GM21515 (cell line): ENCODE results near the gene ARPC2.

Source experiments
- ATAC-seq: cut with Tn5 transposase; IDR thresholded peaks from one replicate; pipeline ENCODE4 v1.9.1; 2021; ENCODE audit not compliant: unreplicated experiment

Gene ARPC2

GRCh38 chr2:218289639-218290315, 72.8 kb downstream of the ARPC2 start:
- no peak for ATAC-seq

DNA sequence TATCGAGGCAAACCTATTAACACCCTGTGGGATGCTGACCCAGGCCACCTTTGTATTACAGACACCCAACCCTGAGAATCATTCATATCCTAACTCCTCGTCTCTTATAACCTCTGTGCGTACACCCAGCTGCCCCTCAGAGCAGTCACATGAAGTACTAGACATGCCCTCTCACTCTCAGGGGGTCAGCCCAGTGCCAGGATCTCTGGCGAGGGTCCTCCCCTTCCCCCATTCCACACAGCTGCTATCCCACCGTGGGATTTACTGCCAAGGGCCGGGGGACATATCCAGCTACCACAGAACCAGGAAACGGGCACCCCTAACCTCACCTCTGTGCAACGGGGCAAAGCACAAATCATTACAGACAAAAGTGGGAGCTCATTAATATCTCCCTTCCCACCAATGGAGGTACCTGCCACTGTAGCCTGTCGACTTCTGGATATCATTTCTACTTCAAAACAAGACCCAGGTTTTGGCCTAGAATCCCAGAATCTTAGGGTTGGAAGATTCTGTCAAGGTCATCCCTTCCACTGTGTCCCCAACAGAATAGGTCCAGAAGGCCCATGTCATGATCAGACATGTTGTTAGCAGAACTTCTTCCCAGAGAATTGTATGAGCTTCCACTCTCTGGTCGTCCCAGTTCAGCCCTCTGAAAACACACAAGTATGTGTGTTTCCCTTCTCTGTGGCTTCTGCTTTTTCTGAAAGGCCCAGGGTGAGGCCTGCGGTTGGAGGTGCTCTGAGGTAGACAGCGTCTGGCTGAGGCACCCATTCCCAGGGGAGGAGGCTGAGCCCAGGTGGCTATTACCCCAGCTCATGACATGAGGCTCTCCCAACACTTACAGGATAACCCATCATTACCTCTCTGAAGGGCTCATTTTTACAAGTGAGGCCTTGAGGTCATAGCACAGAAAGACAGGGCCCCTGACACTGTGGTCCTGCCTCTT, 73.6 kb downstream of the ARPC2 start:
- peak; percentile 60 for ATAC-seq

DNA sequence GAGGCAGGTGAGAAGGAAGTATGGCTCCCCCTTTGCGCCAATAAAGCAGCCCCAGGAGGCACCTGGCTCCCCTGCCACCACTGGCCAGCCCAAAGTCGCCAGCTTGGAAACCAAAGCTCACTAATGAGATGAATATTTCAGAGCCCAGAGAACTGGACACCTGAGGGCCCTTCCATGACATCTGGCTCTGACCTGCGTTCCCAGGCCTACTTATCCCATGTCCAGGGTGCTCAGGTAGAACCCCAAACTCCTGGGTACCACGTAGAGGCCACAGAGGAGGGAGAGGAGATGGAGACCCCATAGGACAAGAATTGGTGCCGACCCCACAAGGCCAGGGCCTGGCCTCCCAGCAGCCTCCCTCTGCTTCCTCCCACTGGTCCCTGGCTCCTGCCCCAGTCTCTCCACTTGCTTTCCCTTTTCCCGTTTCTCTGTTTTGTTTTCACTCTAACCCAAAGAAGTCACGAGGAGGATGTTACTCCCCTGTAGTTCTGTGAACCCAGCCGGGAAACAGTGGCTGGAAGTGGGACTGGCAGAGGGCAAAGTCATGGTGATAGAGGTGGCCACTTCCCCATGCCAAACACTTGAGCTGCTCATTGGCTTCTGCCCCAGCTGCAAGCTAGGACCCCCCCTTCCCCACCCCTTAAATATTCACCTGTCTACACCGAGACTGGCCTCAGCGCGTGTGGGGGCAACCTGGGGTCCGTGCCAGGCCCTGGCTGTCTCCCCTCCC, 74.5 kb downstream of the ARPC2 start:
- ATAC-seq, result no peak

GRCh38 chr2:218292048-218293014, 75.3 kb downstream of the ARPC2 start, which contains the start of gene TMBIM1:
TMBIM1 (minus strand) TSS chr2:218292503; CDS start chr2:218282141, 10,362 bp downstream.
- ATAC-seq, result peak; percentile 60

GRCh38 chr2:218293715-218294429, 76.9 kb downstream of the ARPC2 start:
- ATAC-seq, result no peak

- no peak for ATAC-seq
Measured at GRCh38 chr2:218294430-218295022, 77.5 kb downstream of the ARPC2 start.

- ATAC-seq, result no peak
Measured at GRCh38 chr2:218295029-218295428, 78.0 kb downstream of the ARPC2 start.

- ATAC-seq, result no peak
Measured at GRCh38 chr2:218296200-218296599, 79.2 kb downstream of the ARPC2 start.

- ATAC-seq, result no peak
Measured at GRCh38 chr2:218296847-218297246, 79.9 kb downstream of the ARPC2 start.

DNA sequence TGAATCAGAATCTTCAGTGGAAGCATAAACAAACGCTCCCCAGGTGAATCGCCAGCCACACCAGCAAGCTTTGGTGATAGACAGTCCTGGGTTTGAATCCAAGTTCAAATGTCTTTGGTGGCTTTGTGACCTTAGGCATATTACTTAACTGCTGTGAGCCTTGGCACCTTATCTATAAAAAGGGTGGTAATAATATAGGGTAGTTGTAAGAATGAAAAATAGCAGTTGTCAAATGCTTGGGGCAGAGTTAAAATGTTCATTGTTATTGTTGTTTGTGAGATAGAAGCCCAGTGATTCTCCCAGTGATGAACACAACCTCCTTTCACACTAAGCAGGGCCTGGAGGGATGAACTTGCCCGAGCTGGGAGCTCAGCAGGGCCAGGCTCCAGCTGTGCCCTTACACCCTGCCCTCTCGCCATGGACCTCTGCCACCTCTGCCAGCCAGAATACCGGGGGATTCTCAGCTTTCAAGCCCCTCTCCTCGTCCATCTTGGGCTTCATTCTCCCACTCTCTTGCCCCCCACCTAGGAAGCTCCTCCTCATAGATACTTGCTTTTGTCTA, 81.4 kb downstream of the ARPC2 start:
- ATAC-seq, result no peak

DNA sequence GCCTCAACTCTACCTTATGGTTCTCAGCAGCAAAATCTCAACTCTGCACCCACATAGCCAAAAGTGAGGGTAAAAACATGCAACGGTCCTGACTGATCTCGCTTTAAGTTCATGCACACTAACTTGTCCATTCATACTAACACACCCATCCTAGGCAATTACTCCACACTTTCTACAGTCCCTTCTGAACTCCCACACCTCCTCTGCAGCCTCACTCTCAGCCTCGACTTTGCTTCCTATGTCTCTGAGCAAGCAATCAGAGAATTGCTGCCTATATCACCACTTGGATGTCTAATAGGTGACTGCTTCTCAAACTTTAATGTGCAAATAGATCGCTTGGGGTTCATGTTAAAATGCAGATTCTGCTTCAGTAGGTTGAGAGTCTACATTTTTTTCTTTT, 83.2 kb downstream of the ARPC2 start:
- no peak for ATAC-seq

DNA sequence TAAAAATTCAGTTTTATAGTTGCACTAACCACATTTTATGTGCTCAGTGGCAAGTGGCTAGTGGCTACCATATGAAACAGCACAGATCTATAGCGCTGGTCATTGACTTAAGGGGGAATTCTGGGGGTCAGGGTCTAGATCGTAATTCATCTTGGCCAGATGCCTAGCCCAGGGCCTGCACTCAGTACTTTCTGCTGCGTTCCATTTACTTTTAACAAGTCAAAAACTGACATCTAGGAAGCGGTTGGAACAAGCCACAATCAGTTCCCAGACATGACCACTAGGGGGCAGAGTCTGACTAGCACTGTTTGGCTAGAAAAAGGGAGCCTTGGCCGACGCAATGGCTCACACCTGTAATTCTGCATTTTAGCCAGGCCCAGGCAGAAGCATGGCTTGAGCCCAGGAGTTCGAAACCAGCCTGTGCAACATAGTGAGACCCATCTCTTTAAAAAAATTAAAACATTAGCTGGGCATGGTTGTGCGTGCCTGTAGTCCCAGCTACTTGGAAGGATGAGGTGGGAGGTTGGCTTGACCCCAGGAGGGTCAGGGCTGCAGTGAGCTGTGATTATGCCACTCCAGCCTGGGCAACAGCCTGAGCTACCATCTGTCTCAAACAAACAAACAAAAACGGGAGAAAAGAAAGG, 84.3 kb downstream of the ARPC2 start:
- ATAC-seq, result peak; percentile 84
